Measurements from ENCODE around the gene DGKE. TPM values are rescaled to one million over a fixed set of nuclear protein-coding genes. Genes with fewer than 3 reads are reported as not detected.

The DGKE gene
- total RNA-seq, 4 donors from 2014 or later, result 14.4 to 31.2 (median 23.1) TPM

- DNase-seq, result no peak
- Histone ChIP-seq H3K4me3 (no peak overlapping the region), H3K9me3 (no peaks in the 10 kb centered on the region), H3K36me3 (no peaks in the 10 kb centered on the region), H3K4me1 (no peaks in the 10 kb centered on the region), H3K27me3 (no peaks in the 10 kb centered on the region), H3K27ac (no peak overlapping the region)
- intact Hi-C loops (cut with DNase I; ENCODE audit: low total_unique reads), result no loop called here
- TF ChIP-seq POLR2A (IDR thresholded peaks at IDR 0.05), result no peak
- no peak for TF ChIP-seq CTCF (IDR thresholded peaks at IDR 0.05)
Observed at GRCh38 chr17:56793531-56793930, 40.4 kb upstream of the DGKE start.

- TF ChIP-seq CTCF (IDR thresholded peaks at IDR 0.05) (no peak), POLR2A (IDR thresholded peaks at IDR 0.05) (no peak)
- H3K4me1 ChIP-seq, result no peaks in the 10 kb centered on the region
- H3K9me3 ChIP-seq, result no peaks in the 10 kb centered on the region
- intact Hi-C loops (cut with DNase I; ENCODE audit: low total_unique reads), result no loop called here
- no peak overlapping the region for H3K4me3 ChIP-seq
- no peak overlapping the region for H3K27ac ChIP-seq
- no peaks in the 10 kb centered on the region for H3K27me3 ChIP-seq
- H3K36me3 ChIP-seq, result no peaks in the 10 kb centered on the region
- DNase-seq, result no peak
Observed at GRCh38 chr17:56793957-56794356, 40.0 kb upstream of the DGKE start.

- no peak overlapping the region for H3K4me3 ChIP-seq
- intact Hi-C loops (cut with DNase I; ENCODE audit: low total_unique reads), result no loop called here
- H3K9me3 ChIP-seq, result no peaks in the 10 kb centered on the region
- no peak for TF ChIP-seq POLR2A (IDR thresholded peaks at IDR 0.05)
- TF ChIP-seq CTCF (IDR thresholded peaks at IDR 0.05), result no peak
- H3K4me1 ChIP-seq, result no peaks in the 10 kb centered on the region
- no peaks in the 10 kb centered on the region for H3K27me3 ChIP-seq
- no peaks in the 10 kb centered on the region for H3K36me3 ChIP-seq
- no peak for DNase-seq
- H3K27ac ChIP-seq, result no peak overlapping the region
Observed at GRCh38 chr17:56795221-56795865, 38.6 kb upstream of the DGKE start.

- no peak for DNase-seq
- no peak for TF ChIP-seq POLR2A (IDR thresholded peaks at IDR 0.05)
- no peak for TF ChIP-seq CTCF (IDR thresholded peaks at IDR 0.05)
- Histone ChIP-seq H3K36me3 (no peaks in the 10 kb centered on the region), H3K27me3 (no peaks in the 10 kb centered on the region), H3K9me3 (no peaks in the 10 kb centered on the region), H3K27ac (no peak overlapping the region), H3K4me1 (no peaks in the 10 kb centered on the region), H3K4me3 (no peak overlapping the region)
- intact Hi-C loops (cut with DNase I; ENCODE audit: low total_unique reads), result no loop called here
Observed at GRCh38 chr17:56796536-56796935, 37.4 kb upstream of the DGKE start.

GRCh38 chr17:56798916-56799315 is 35.0 kb upstream of the DGKE start:
- no peaks in the 10 kb centered on the region for H3K4me1 ChIP-seq
- TF ChIP-seq CTCF (IDR thresholded peaks at IDR 0.05) (no peak), POLR2A (IDR thresholded peaks at IDR 0.05) (no peak)
- H3K27me3 ChIP-seq, result no peaks in the 10 kb centered on the region
- H3K36me3 ChIP-seq, result no peaks in the 10 kb centered on the region
- no peaks in the 10 kb centered on the region for H3K9me3 ChIP-seq
- H3K4me3 ChIP-seq, result no peak overlapping the region
- H3K27ac ChIP-seq, result no peak overlapping the region
- intact Hi-C loops (cut with DNase I; ENCODE audit: low total_unique reads), result no loop called here
- DNase-seq, result no peak
